HCT116 (cell line): Measurements from ENCODE around the gene PPM1F.

Experiments
- ELF1 ChIP-seq: IDR thresholded peaks from 2 replicates; pipeline ENCODE4 v1.6.1; 2012; ENCODE audit warnings: low read depth, borderline replicate concordance
- EZH2 ChIP-seq: fragments of 200-600 bp; sonication (generic); IDR thresholded peaks from 2 replicates; pipeline ENCODE4 v1.6.1; 2017; ENCODE audit warnings: antibody characterized with exemption, mixed run types
- POLR2A ChIP-seq: IDR thresholded peaks from 2 replicates; pipeline ENCODE4 v1.7.0; 2011; ENCODE audit warnings: borderline replicate concordance; ENCODE audit not compliant: insufficient read depth, insufficient read length; ENCODE audit errors: extremely low read depth
- POLR2AphosphoS5 ChIP-seq: IDR thresholded peaks from 2 replicates; pipeline ENCODE4 v1.6.1; 2011; ENCODE audit warnings: mild to moderate bottlenecking, low read depth, low read length, moderate library complexity
- RAD21 ChIP-seq: IDR thresholded peaks from 2 replicates; pipeline ENCODE4 v1.6.1; 2012; ENCODE audit warnings: low read depth, mild to moderate bottlenecking
- ZFX ChIP-seq: fragments of 450-650 bp; IDR thresholded peaks from 2 replicates; pipeline ENCODE4 v1.6.1; 2017
- ZNF274 ChIP-seq: fragments of 200-500 bp; sonication (Bioruptor generic); IDR thresholded peaks from 2 replicates; pipeline ENCODE4 v1.6.1; 2014; ENCODE audit warnings: mild to moderate bottlenecking, low read depth, low read length, inconsistent platforms
- TF ChIP-seq, protein P1 (sequence below), 3 experiments: fragments of 200-600 bp in 1 of 3; sonication (generic) in 1 of 3; IDR thresholded peaks in 2 of 3; conservative IDR thresholded peaks in 1 of 3; 2 replicates each; pipeline ENCODE4 v1.5.1; 2012 to 2017; ENCODE audit warnings: low read depth in 2 of 3, low read length in 2 of 3, antibody characterized with exemption in 1 of 3, borderline replicate concordance in 1 of 3, control low read depth in 1 of 3, mild to moderate bottlenecking in 1 of 3, mixed read lengths in 1 of 3, mixed run types in 1 of 3, moderate library complexity in 1 of 3; ENCODE audit not compliant: insufficient read depth in 1 of 3
- TF ChIP-seq, protein P2 (sequence below): IDR thresholded peaks from 2 replicates; pipeline ENCODE4 v1.6.1; 2012

DNA sequence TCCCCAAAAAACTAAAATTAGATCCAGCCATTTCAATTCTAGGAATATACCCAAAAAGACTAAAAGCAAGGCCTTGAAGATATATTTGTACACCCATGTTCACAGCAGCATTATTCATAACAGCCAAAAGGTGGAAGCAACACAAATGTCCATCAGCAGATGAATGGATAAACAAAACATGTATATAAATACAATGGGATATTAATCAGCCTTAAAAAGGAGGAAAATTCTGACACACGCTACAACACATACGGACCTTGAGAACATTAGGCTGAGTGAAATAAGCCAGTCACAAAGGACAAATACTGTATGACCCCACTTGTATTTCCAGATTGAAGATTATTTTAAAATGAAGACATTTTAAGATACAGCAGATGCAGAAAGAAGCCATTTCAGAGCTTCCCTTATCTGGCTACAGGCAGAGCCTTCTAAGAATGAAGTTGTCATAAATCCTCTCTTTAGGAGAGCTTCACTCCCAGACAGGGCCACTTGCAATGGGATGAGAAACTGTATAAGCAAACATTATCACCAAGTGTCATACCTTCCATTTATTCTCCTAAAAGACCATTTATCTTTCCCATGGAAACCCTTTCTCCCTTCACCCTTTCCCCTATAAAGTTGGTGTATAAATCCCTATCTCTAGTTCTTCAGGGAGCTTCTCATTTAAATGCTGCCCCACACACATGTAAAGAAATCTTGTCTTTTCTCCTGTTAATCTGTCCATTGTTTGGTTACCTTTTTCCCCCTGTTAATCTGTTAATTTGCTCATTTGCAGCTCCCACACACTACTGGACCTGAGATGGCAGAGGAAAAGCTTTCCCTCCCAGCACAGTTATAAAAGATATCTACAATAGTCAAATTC is 49.2 kb upstream of the PPM1F start:
- TF ChIP-seq EZH2 (no peak), RAD21 (no peak), ZNF274 (no peak), ELF1 (no peak), POLR2AphosphoS5 (no peak), ZFX (no peak), POLR2A (no peak)
- TF ChIP-seq, protein P1, sequence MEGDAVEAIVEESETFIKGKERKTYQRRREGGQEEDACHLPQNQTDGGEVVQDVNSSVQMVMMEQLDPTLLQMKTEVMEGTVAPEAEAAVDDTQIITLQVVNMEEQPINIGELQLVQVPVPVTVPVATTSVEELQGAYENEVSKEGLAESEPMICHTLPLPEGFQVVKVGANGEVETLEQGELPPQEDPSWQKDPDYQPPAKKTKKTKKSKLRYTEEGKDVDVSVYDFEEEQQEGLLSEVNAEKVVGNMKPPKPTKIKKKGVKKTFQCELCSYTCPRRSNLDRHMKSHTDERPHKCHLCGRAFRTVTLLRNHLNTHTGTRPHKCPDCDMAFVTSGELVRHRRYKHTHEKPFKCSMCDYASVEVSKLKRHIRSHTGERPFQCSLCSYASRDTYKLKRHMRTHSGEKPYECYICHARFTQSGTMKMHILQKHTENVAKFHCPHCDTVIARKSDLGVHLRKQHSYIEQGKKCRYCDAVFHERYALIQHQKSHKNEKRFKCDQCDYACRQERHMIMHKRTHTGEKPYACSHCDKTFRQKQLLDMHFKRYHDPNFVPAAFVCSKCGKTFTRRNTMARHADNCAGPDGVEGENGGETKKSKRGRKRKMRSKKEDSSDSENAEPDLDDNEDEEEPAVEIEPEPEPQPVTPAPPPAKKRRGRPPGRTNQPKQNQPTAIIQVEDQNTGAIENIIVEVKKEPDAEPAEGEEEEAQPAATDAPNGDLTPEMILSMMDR (IDR thresholded peaks at IDR 0.05 in 2 of 3, conservative IDR thresholded peaks at IDR 0.05 in 1 of 3; ENCODE audit: borderline replicate concordance in 1 of 3, insufficient read depth in 1 of 3, low read depth in 2 of 3, low read length in 2 of 3), result no peak
- TF ChIP-seq, protein P2, sequence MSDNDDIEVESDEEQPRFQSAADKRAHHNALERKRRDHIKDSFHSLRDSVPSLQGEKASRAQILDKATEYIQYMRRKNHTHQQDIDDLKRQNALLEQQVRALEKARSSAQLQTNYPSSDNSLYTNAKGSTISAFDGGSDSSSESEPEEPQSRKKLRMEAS, result no peak
